HepG2 (cell line): ENCODE results near the gene PRSS3. TPM values are rescaled to one million over a fixed set of nuclear protein-coding genes. Genes with fewer than 3 reads are reported as not detected.
A peak's percentile ranks its signal among the peaks of the same experiment; 100 is the strongest.

Experiments used
- GABPA ChIP-seq, 2 experiments: IDR thresholded peaks; 2 replicates each; pipeline ENCODE4 v1.6.1; 2011 to 2016; ENCODE audit warnings: low read depth in 2 of 2, low read length in 1 of 2, missing biosample characterization in 1 of 2, missing genetic modification characterization in 1 of 2
- GZF1 ChIP-seq: sonication (generic); formaldehyde crosslinking; IDR thresholded peaks from 2 replicates; pipeline ENCODE4 v1.5.1; 2020; ENCODE audit warnings: mild to moderate bottlenecking, missing genetic modification reagents
- KDM4B ChIP-seq: sonication (generic); formaldehyde crosslinking; IDR thresholded peaks from 2 replicates; pipeline ENCODE4 v1.4.0; 2020; ENCODE audit warnings: missing genetic modification reagents
- SNAI1 ChIP-seq: sonication (generic); formaldehyde crosslinking; IDR thresholded peaks from 2 replicates; pipeline ENCODE4 v1.5.0; 2020; ENCODE audit warnings: mild to moderate bottlenecking, missing genetic modification reagents, borderline replicate concordance
- TBL1XR1 ChIP-seq: fragments of 150-350 bp; IDR thresholded peaks from 2 replicates; pipeline ENCODE4 v1.6.1; 2014; ENCODE audit warnings: borderline replicate concordance, low read length; ENCODE audit not compliant: partially characterized antibody
- ZBTB38 ChIP-seq: sonication (generic); formaldehyde crosslinking; IDR thresholded peaks from 2 replicates; pipeline ENCODE4 v1.5.1; 2020; ENCODE audit warnings: mild to moderate bottlenecking, missing genetic modification reagents
- ZNF292 ChIP-seq: sonication (generic); formaldehyde crosslinking; IDR thresholded peaks from 2 replicates; pipeline ENCODE4 v1.8.1; 2022; ENCODE audit warnings: mild to moderate bottlenecking, low read depth, missing genetic modification reagents, borderline replicate concordance
- ZNF33B ChIP-seq: sonication (generic); formaldehyde crosslinking; IDR thresholded peaks from 2 replicates; pipeline ENCODE4 v1.5.1; 2020; ENCODE audit warnings: mild to moderate bottlenecking, missing genetic modification reagents
- ZNF441 ChIP-seq: sonication (generic); formaldehyde crosslinking; IDR thresholded peaks from 2 replicates; pipeline ENCODE4 v1.7.0; 2021; ENCODE audit warnings: missing genetic modification reagents, borderline replicate concordance
- ZNF569 ChIP-seq: sonication (generic); formaldehyde crosslinking; IDR thresholded peaks from 2 replicates; pipeline ENCODE4 v1.5.0; 2020; ENCODE audit warnings: mild to moderate bottlenecking, missing genetic modification reagents, moderate library complexity, borderline replicate concordance
- ZNF652 ChIP-seq: IDR thresholded peaks from 2 replicates; pipeline ENCODE4 v1.6.1; 2016; ENCODE audit warnings: low read depth, borderline replicate concordance
- ZNF776 ChIP-seq: sonication (generic); formaldehyde crosslinking; IDR thresholded peaks from 2 replicates; pipeline ENCODE4 v1.4.0; 2020; ENCODE audit warnings: mild to moderate bottlenecking, missing genetic modification reagents
- polyA plus RNA-seq, 8 experiments: library from polyadenylated mRNA; depleted of rRNA in 3 of 8; stranded (reverse) in 7 of 8; unstranded in 1 of 8; fragments of >200 nt; fragmentation: Illumina TruSeq in 4 of 8; extraction: Trizol in 4 of 8; gene quantifications; 2 replicates each; pipeline versions ENCODE4 v1.2.1 to v1.2.3, GENCODE V29; 2011 to 2016; ENCODE audit warnings: low read depth in 4 of 8, missing spikeins in 1 of 8, mixed read lengths in 1 of 8; ENCODE audit not compliant: insufficient read depth in 1 of 8
- total RNA-seq, 5 experiments: library from RNA; depleted of rRNA; stranded (reverse); fragments of >200 nt; fragmentation: Illumina TruSeq; extraction: Trizol; gene quantifications; 2 replicates each; pipeline ENCODE4 v1.2.3, GENCODE V29; 2016; ENCODE audit warnings: low read depth in 1 of 5
- TF ChIP-seq, protein P1 (sequence below): sonication (generic); formaldehyde crosslinking; IDR thresholded peaks from 2 replicates; pipeline ENCODE4 v1.8.1; 2022; ENCODE audit warnings: mild to moderate bottlenecking, missing genetic modification reagents
- TF ChIP-seq, protein P2 (sequence below): sonication (generic); formaldehyde crosslinking; conservative IDR thresholded peaks from 2 replicates; pipeline ENCODE4 v1.4.0; 2020; ENCODE audit warnings: mild to moderate bottlenecking, missing genetic modification reagents, moderate library complexity
- TF ChIP-seq, protein P3 (sequence below): sonication (generic); formaldehyde crosslinking; IDR thresholded peaks from 2 replicates; pipeline ENCODE4 v1.5.1; 2020; ENCODE audit warnings: missing genetic modification reagents, mild to moderate bottlenecking, borderline replicate concordance
- TF ChIP-seq, protein P4 (sequence below): IDR thresholded peaks from 2 replicates; pipeline ENCODE4 v1.6.1; 2018; ENCODE audit warnings: missing genetic modification reagents, mild to moderate bottlenecking, missing compliant biosample characterization
- TF ChIP-seq, protein P5 (sequence below): sonication (generic); formaldehyde crosslinking; IDR thresholded peaks from 2 replicates; pipeline ENCODE4 v1.4.0; 2020; ENCODE audit warnings: mild to moderate bottlenecking, missing genetic modification reagents
- TF ChIP-seq, protein P6 (sequence below): IDR thresholded peaks from 2 replicates; pipeline ENCODE4 v1.6.1; 2016; ENCODE audit warnings: mild to moderate bottlenecking, missing biosample characterization, missing genetic modification reagents

Gene PRSS3
- total and polyA plus RNA-seq, 2 of the 13 experiments (the other 11 are each of a cell fraction or from before 2014, with no cell fraction given), result not detected

DNA sequence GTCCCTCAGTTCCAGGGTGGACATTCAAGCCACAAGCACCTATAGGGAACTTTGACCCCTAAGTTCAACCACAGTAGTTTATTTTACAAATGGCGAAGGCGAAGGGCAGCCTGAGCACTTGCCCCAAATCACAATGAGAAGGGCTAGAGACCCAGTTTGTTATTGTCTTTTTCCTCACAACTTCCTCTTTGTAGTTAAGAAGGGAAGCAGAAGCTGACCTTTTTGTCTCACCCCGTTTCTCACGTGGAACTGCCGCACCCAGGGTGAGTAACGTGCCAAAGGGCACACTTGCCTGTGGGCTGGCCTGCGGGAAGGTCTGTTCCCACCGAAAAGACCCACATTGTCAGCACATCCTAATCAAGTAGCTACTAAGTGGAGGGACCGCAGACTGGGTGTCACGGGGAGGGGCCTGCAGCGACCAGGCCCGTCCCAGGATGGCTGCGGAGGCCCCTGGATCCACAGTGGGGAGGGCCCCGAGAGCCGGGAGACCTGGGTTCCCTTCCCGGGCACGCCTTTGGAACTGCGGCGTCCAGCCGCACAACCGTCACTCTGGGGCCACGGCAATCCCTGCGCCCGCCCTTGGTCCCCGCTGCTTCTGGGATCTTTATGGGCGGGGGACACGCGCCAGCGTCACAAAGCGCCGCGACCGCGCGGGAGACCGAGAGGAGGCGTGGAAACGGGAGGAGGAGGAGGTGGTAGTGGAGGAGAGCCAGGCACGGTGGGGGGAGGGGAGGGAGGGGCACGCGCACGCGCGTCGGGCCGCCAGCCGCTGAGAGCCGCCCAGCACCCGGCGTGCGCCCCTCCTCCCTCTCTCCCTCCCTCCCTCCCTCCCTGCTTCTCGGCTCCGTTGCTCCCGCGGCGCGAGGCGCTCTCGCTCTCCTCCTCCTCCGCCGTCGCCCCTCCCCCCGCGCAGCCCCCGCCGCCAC, 21.2 kb downstream of the PRSS3 start, which contains the start of gene UBE2R2 (continued):
- TF ChIP-seq, protein P1, sequence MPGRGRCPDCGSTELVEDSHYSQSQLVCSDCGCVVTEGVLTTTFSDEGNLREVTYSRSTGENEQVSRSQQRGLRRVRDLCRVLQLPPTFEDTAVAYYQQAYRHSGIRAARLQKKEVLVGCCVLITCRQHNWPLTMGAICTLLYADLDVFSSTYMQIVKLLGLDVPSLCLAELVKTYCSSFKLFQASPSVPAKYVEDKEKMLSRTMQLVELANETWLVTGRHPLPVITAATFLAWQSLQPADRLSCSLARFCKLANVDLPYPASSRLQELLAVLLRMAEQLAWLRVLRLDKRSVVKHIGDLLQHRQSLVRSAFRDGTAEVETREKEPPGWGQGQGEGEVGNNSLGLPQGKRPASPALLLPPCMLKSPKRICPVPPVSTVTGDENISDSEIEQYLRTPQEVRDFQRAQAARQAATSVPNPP (CRISPR knock-in tag), result 0 out of 2 replicates have a peak, but pooled peaks have one; percentile 27
- TF ChIP-seq, protein P2, sequence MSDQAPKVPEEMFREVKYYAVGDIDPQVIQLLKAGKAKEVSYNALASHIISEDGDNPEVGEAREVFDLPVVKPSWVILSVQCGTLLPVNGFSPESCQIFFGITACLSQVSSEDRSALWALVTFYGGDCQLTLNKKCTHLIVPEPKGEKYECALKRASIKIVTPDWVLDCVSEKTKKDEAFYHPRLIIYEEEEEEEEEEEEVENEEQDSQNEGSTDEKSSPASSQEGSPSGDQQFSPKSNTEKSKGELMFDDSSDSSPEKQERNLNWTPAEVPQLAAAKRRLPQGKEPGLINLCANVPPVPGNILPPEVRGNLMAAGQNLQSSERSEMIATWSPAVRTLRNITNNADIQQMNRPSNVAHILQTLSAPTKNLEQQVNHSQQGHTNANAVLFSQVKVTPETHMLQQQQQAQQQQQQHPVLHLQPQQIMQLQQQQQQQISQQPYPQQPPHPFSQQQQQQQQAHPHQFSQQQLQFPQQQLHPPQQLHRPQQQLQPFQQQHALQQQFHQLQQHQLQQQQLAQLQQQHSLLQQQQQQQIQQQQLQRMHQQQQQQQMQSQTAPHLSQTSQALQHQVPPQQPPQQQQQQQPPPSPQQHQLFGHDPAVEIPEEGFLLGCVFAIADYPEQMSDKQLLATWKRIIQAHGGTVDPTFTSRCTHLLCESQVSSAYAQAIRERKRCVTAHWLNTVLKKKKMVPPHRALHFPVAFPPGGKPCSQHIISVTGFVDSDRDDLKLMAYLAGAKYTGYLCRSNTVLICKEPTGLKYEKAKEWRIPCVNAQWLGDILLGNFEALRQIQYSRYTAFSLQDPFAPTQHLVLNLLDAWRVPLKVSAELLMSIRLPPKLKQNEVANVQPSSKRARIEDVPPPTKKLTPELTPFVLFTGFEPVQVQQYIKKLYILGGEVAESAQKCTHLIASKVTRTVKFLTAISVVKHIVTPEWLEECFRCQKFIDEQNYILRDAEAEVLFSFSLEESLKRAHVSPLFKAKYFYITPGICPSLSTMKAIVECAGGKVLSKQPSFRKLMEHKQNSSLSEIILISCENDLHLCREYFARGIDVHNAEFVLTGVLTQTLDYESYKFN (CRISPR knock-in tag), result peak; percentile 63
- peak; percentile 25; the same call in 1 of the 2 replicates for TF ChIP-seq ZBTB38 (CRISPR knock-in tag)
- TF ChIP-seq GZF1 (CRISPR knock-in tag), result no peak
- no peak for TF ChIP-seq ZNF652 (CRISPR knock-in tag)
- TF ChIP-seq KDM4B (CRISPR knock-in tag), result no peak
- TF ChIP-seq, protein P3, sequence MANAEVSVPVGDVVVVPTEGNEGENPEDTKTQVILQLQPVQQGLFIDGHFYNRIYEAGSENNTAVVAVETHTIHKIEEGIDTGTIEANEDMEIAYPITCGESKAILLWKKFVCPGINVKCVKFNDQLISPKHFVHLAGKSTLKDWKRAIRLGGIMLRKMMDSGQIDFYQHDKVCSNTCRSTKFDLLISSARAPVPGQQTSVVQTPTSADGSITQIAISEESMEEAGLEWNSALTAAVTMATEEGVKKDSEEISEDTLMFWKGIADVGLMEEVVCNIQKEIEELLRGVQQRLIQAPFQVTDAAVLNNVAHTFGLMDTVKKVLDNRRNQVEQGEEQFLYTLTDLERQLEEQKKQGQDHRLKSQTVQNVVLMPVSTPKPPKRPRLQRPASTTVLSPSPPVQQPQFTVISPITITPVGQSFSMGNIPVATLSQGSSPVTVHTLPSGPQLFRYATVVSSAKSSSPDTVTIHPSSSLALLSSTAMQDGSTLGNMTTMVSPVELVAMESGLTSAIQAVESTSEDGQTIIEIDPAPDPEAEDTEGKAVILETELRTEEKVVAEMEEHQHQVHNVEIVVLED, result peak; percentile 42; the same call in 1 of the 2 replicates
- TF ChIP-seq, protein P4, sequence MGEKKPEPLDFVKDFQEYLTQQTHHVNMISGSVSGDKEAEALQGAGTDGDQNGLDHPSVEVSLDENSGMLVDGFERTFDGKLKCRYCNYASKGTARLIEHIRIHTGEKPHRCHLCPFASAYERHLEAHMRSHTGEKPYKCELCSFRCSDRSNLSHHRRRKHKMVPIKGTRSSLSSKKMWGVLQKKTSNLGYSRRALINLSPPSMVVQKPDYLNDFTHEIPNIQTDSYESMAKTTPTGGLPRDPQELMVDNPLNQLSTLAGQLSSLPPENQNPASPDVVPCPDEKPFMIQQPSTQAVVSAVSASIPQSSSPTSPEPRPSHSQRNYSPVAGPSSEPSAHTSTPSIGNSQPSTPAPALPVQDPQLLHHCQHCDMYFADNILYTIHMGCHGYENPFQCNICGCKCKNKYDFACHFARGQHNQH (CRISPR knock-in tag), result peak; percentile 65; the same call in 1 of the 2 replicates
- TF ChIP-seq GABPA (IDR thresholded peaks at IDR 0.05; ENCODE audit: low read depth, low read length), result no peak
- TF ChIP-seq GABPA (CRISPR knock-in tag; IDR thresholded peaks at IDR 0.05; ENCODE audit: low read depth), result 0 out of 2 replicates have a peak, but pooled peaks have one; percentile 10
- peak; percentile 71; the same call in 1 of the 2 replicates for TF ChIP-seq ZNF33B (CRISPR knock-in tag)
- TF ChIP-seq, protein P5, sequence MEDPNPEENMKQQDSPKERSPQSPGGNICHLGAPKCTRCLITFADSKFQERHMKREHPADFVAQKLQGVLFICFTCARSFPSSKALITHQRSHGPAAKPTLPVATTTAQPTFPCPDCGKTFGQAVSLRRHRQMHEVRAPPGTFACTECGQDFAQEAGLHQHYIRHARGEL (CRISPR knock-in tag), result no peak
- TF ChIP-seq, protein P6, sequence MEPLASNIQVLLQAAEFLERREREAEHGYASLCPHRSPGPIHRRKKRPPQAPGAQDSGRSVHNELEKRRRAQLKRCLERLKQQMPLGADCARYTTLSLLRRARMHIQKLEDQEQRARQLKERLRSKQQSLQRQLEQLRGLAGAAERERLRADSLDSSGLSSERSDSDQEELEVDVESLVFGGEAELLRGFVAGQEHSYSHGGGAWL (CRISPR knock-in tag), result peak; percentile 61; the same call in 1 of the 2 replicates
- no peak for TF ChIP-seq TBL1XR1
- 0 out of 2 replicates have a peak, but pooled peaks have one; percentile 29 for TF ChIP-seq SNAI1 (CRISPR knock-in tag)
- TF ChIP-seq ZNF569 (CRISPR knock-in tag), result no peak
- peak; percentile 82 for TF ChIP-seq ZNF292 (CRISPR knock-in tag)
- TF ChIP-seq ZNF776 (CRISPR knock-in tag), result no peak
- 0 out of 2 replicates have a peak, but pooled peaks have one; percentile 34 for TF ChIP-seq ZNF441
